NCI-H2227 (cell line): ENCODE results near the gene TUBB2A.
"Not testable (repeated sequence)": the region's sequence is repeated elsewhere in the genome, so short reads cannot be mapped to it uniquely, and the experiment has no call there.

Experiments
- DNase-seq: peaks from one replicate; lab custom pipeline; 2025; ENCODE audit not compliant: unreplicated experiment; lab: John Stamatoyannopoulos, UW

Gene TUBB2A

GRCh38 chr6:3156184-3157130 is 887 bp downstream of the TUBB2A start:
- DNase-seq = peak; percentile 73

DNA sequence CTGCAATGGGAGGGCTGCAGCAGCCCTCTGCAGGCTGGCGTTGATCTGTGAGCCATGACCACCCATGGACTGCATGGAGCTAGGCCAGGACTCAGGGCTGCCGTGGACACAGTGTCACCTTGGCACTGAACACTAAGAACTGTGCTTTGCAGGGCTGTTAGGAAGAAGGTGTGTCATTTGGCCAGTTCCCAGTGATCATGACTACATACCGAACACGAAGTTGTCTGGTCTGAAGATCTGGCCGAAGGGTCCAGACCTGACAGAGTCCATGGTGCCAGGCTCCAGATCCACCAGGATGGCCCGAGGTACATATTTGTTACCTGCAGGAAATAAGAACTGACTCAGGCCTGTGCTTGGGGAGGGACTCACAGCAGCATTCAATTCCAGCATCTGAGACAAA is 1.9 kb downstream of the TUBB2A start:
- not testable (repeated sequence) for DNase-seq

GRCh38 chr6:3152689-3153088 is 4.7 kb downstream of the TUBB2A start:
- no peak for DNase-seq

GRCh38 chr6:3151691-3152090 is 5.7 kb downstream of the TUBB2A start:
- no peak for DNase-seq

GRCh38 chr6:3147914-3148757 is 9.2 kb downstream of the TUBB2A start:
- DNase-seq = no peak

DNA sequence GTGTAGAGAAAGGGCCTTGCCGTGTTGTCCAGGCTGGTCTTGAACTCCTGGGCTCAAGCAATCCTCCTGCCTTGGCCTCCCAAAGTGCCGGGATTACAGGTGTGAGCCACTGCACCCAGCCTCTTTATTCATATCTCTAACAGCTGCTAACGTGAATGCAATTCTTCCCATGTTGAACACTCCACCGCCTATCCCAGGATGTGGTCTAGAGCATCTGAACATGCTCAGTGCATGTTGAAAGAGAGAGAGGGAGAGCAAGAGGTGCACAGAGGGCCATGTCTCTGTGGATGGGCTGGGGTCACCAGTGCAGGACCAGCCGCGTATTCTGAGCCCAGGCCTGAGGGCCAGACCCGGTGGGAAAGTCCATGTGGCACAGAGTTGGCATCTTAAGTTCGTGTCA is 12.8 kb downstream of the TUBB2A start:
- DNase-seq = no peak

DNA sequence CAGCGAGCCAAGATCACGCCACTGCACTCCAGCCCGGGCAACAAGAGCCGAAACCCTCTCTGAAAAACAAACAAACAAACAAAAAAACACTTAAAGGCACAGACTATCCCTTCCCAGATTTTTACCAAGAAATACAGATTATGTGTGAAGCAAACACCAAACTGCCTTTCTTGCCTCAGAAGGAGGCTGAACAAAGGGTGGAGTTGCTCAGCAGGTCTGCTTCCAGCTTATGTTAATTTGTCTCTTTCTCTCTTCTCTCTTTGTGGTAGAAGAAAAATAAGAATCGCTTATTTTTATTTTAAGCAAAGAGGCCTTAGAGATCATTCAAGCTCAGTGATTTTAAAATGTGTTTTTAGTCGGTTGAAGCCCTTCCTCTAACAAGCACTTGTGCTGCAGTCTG is 14.2 kb downstream of the TUBB2A start:
- no peak for DNase-seq

GRCh38 chr6:3142536-3142935 is 14.8 kb downstream of the TUBB2A start:
- DNase-seq = no peak

DNA sequence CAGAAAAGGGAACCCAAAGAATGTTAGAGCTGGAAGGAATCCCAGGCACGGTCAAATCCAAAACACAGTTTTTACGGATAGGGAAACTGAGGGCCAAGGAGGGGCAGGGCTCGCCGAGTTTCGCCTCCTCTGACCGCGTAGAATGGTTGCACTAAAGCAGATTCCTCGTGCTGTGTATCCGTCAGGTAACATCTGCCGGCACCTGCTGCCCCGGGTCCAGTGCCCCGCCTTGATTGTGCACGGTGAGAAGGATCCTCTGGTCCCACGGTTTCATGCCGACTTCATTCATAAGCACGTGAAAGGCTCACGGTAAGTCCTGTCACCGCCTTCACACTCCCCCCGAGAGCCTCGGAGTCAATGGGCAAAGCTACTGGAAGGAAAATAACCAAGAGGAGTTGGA is 17.1 kb downstream of the TUBB2A start:
- no peak for DNase-seq

DNA sequence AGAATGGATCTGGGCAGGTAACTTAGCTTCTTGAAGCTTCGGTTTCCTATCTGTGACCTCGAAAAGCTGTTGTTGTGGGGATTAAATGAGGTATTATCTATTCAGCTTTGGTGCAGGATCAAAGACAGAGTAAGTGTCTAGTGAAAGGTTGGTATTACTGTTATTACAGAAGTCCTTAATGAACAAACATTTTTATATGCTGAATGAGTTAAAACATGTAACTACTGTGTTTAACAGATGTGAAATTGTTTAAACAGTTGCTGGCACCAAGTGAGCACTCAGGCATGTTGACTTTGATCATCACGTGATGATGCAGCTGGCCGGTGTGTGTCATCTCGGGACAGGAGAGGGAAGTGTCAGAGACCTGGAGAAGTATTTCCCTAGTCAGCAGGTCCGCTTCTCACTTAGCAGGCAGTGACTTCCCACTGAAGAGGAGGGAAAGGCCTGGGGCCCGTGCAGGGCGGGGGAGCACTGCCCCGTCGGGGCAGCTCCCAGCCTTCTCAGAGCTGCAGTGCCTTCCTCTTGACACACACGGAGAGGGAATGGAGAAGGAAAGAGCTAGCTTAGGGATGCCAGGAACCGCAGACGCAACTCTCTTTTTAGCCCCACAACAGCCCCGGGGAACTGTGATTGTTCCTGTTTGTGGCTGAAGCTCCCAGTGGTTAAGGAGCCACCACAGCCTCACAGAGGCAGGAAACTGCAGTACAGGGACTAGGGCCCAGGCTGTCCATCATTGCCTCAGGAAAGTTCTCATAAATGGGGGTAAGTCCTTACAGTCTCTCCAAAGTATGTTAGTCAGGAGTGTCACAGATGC is 18.0 kb downstream of the TUBB2A start:
- no peak for DNase-seq

GRCh38 chr6:3138341-3138740 is 19.0 kb downstream of the TUBB2A start:
- no peak for DNase-seq

- not testable (repeated sequence) for DNase-seq
Measured at GRCh38 chr6:3137873-3138272, 19.5 kb downstream of the TUBB2A start.

- DNase-seq = no peak
Measured at GRCh38 chr6:3137057-3137777, 20.1 kb downstream of the TUBB2A start.

DNA sequence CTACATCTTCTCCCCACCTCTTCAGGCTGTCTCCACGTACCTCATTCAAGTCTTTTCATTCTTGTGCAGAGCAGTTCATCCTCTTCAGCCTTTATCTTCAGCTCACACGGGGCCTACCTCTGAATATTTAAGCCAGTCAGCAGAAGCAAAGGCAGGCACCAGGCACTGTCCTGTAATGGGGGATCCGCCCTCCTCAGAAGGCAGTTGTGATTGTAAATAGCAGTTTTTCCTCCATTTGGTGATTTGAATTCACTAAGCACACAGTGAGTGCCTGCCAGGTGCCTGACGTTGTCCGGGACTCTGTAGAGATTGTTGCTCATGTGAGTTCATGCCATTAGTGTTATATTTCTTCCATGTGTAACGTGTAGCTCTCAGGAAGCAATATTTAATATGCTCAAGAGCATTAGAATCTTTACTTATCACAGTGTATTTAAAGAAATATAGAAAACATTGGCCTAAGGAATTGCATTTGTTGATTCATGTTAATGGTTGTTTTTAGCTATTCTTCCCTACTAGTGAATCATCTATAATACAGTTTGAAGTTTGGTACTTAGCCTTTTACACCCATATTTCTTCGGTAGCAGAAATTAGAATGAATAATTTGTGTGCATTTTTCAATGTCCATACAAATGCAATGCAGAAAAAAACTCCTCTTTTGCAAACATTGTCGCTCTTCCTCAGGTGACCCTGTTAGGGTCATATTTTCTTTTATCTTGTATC is 20.9 kb downstream of the TUBB2A start:
- DNase-seq = no peak

DNA sequence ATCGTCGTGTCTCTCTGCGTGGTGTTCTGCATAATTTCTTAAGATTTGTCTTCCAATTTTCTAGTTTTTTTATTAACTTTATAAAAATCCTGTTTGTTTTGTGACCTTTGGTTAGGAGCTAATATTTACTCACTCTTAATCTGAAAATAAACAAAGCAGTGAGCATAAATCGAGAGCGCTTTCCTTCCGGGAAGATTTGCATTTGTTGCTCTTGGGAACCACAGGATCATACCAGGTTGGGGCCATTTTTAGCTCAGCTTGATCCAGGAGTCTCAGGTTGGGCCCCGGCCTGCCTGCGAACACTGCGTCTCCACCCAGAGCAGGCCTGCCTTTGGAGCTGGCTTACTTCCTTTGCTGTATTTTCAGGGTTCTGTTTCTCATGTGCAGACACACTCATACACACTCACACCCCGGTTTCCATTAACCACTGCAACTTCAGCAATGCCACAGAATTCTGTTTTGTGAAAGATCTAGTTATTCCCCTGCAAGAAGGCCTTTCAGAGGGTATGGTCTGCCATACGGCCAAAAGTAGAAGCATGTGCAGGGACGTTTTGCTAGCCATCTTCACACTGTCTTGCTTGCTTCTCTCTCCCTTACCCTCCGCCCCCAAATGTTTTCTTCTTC is 21.6 kb downstream of the TUBB2A start:
- DNase-seq = no peak

GRCh38 chr6:3133515-3133914 is 23.8 kb downstream of the TUBB2A start:
- DNase-seq = no peak

- no peak for DNase-seq
Measured at GRCh38 chr6:3131695-3132094, 25.6 kb downstream of the TUBB2A start.

DNA sequence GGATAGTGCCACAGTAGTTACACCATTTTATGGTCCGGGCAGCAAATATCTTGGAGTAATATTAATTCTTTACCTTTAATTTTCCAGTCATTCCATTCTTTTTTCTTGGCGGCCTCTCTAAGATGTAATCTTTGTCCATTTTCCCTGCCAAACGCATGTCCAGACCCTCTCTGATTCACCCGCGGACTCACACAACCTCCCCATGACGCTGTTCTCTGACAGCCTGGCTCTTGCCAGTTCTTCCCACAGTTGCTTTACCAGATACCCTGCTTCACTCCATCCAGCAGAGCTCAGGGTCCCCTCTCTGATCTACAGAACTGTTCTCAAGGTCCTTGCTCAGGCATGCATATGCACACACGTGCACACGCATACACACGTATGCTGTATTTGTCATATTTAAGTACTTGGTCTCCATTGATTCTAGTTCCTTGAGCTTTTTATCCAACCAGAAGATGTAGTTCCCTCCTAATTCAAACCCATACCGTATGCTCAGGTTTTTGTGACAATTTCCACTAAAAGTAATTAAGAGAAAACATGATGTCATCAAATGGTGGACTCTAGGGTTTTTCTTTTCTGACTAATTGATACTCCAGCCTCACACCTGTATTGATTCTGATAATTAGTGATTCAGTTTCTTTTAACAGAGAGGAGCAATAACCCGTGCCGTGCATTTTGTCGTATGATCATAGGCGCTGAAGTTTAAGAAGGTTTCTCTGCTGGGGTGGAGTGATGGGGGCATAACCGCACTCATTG is 28.8 kb downstream of the TUBB2A start:
- no peak for DNase-seq

GRCh38 chr6:3125815-3126214 is 31.5 kb downstream of the TUBB2A start:
- no peak for DNase-seq
